Mesendoderm (in vitro differentiated cells): ENCODE data around the gene FAM53B.
A peak's percentile ranks its signal among the peaks of the same experiment; 100 is the strongest.
"Not testable (repeated sequence)": the region's sequence is repeated elsewhere in the genome, so short reads cannot be mapped to it uniquely, and the experiment has no call there.

ENCODE experiments used
- DNase-seq: peaks from one replicate; pipeline ENCODE4 v3.0.0; 2013
- H2AK5ac ChIP-seq: 2 replicates; pipeline ENCODE4 v1.6.1; 2013; ENCODE audit warnings: low read length, inconsistent platforms
- H2BK120ac ChIP-seq: 2 replicates; pipeline ENCODE4 v1.6.1; 2013; ENCODE audit warnings: low read depth, mild to moderate bottlenecking, low read length, moderate library complexity, mixed read lengths
- H2BK15ac ChIP-seq: replicated peaks from 2 replicates; pipeline ENCODE4 v1.6.1; 2013; ENCODE audit warnings: low read depth, mild to moderate bottlenecking, moderate library complexity
- H2BK5ac ChIP-seq: 2 replicates; pipeline ENCODE4 v1.6.1; 2013; ENCODE audit warnings: low read length, inconsistent platforms
- H3K18ac ChIP-seq: 2 replicates; pipeline ENCODE4 v1.6.1; 2013; ENCODE audit warnings: mild to moderate bottlenecking, low read length, mixed read lengths
- H3K23ac ChIP-seq: one replicate; pipeline ENCODE4 v1.6.1; 2013; ENCODE audit warnings: low read length
- H3K27ac ChIP-seq: 2 replicates; pipeline ENCODE4 v1.5.1; 2013; ENCODE audit warnings: low read depth, mild to moderate bottlenecking, inconsistent platforms, low read length, moderate library complexity
- H3K27me3 ChIP-seq: 2 replicates; pipeline ENCODE4 v1.6.1; 2013; ENCODE audit warnings: low read length, control low read depth, mild to moderate bottlenecking, inconsistent platforms; ENCODE audit not compliant: insufficient read depth, poor library complexity
- H3K36me3 ChIP-seq: 2 replicates; pipeline ENCODE4 v1.6.1; 2013; ENCODE audit warnings: low read length, inconsistent platforms; ENCODE audit not compliant: control insufficient read depth, insufficient read depth
- H3K4ac ChIP-seq: one replicate; pipeline ENCODE4 v1.6.1; 2013; ENCODE audit warnings: low read depth, mild to moderate bottlenecking, low read length, moderate library complexity
- H3K4me1 ChIP-seq: 2 replicates; pipeline ENCODE4 v1.6.1; 2013; ENCODE audit warnings: low read depth, low read length, inconsistent platforms; ENCODE audit not compliant: control insufficient read depth
- H3K4me2 ChIP-seq: 2 replicates; pipeline ENCODE4 v1.6.1; 2013; ENCODE audit warnings: low read length
- H3K4me3 ChIP-seq: 2 replicates; pipeline ENCODE4 v1.5.1; 2013; ENCODE audit warnings: mild to moderate bottlenecking, low read length
- H3K56ac ChIP-seq: one replicate; pipeline ENCODE4 v1.6.1; 2013; ENCODE audit warnings: low read length
- H3K79me1 ChIP-seq: 2 replicates; pipeline ENCODE4 v1.6.1; 2013; ENCODE audit warnings: low read length, inconsistent platforms
- H3K79me2 ChIP-seq: 2 replicates; pipeline ENCODE4 v1.6.1; 2013; ENCODE audit warnings: mild to moderate bottlenecking, low read length; ENCODE audit not compliant: control insufficient read depth, insufficient read depth
- H3K9ac ChIP-seq: 2 replicates; pipeline ENCODE4 v1.6.1; 2013; ENCODE audit warnings: low read length, inconsistent platforms
- H4K5ac ChIP-seq: one replicate; pipeline ENCODE4 v1.6.1; 2013; ENCODE audit warnings: low read length
- H4K8ac ChIP-seq: one replicate; pipeline ENCODE4 v1.6.1; 2013; ENCODE audit warnings: low read depth, mild to moderate bottlenecking, control low read depth, low read length, moderate library complexity
- WGBS: extraction: QIAGEN DNeasy Blood & Tissue Kit; methylation state at CpG from one replicate; pipeline ENCODE4 v1.1.7; 2013; ENCODE audit warnings: low lambda C conversion rate, missing lambda C conversion rate; ENCODE audit not compliant: insufficient coverage; ENCODE audit errors: extremely low coverage; 5-methylcytosine and 5-hydroxymethylcytosine counted together

The FAM53B gene

DNA sequence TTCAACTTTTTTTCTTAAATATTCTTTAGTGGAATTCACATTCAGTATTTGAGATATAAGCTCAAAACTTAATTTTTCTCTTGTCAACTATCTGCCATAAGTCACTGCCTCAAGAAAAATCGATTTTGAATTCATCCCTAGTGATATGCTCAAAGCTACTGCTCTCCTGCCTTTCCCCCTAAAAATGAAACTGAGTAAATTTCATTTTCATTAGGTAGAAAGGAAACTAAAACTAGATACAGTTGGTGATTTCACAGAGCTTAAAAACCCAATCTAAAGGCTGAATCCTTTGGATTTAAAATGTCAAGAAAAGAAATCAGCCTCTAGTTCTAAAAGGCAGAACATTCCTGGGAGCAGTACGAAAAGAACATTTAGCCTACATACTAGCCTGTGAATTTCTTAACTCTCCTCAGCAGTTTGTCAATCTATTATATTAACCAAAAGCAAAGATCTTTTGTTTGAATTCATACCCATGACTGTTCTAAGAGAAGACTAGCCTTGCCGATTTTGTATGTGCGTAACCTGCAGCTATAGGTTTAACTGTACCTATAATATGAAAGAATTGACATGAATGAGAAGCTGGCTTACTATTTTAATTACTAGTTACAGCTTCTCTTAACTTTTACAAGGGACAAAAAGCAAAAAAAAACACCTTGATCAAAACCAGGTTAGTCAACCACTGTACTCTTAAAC lies 4.9 kb upstream of the FAM53B start:
- WGBS: no CpG with 5 or more reads among the region's 4 CpGs

DNA sequence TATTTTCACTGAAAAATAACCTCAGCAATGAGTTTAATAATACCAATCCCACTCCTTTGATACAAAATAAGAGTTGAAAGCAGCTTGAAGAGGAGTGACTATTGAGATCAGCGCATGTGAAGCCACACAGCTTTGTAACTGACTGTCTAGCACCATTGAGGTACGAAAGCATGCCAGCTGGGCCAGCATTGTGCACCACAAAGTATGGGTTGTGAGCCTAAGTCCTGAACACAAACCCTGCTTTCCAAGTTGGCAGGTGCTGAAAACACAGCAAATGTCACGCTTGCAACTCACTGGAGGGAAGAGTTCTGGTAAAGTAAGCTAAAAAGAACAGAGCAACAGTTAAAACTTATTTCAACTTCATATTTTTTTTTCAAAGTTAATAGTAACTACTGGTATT lies 4.0 kb upstream of the FAM53B start:
- H2BK5ac ChIP-seq: no peak overlapping the region
- H3K27me3 ChIP-seq: no peaks in the 10 kb centered on the region
- H3K4ac ChIP-seq: no peak overlapping the region
- H2BK15ac ChIP-seq: no peak overlapping the region
- H3K4me3 ChIP-seq: no peak overlapping the region
- H3K4me2 ChIP-seq: no peak overlapping the region
- no peaks in the 10 kb centered on the region for H3K79me2 ChIP-seq
- WGBS: no CpG with 5 or more reads among the region's 3 CpGs
- H3K9ac ChIP-seq: no peak overlapping the region
- H3K56ac ChIP-seq: no peak overlapping the region
- H3K23ac ChIP-seq: no peak overlapping the region
- no peak for DNase-seq
- H3K18ac ChIP-seq: no peak overlapping the region
- no peak overlapping the region for H4K5ac ChIP-seq
- peaks cover 2% of the 10 kb centered on the region for H3K36me3 ChIP-seq
- no peak overlapping the region for H2BK120ac ChIP-seq
- no peaks in the 10 kb centered on the region for H3K79me1 ChIP-seq
- H2AK5ac ChIP-seq: no peak overlapping the region
- no peaks in the 10 kb centered on the region for H3K4me1 ChIP-seq
- no peak overlapping the region for H3K27ac ChIP-seq
- H4K8ac ChIP-seq: no peak overlapping the region

More for the DNA sequence above, 4.9 kb upstream of the FAM53B start:
- Histone ChIP-seq H2AK5ac (no peak overlapping the region), H4K5ac (no peak overlapping the region), H3K4me2 (no peak overlapping the region), H3K79me2 (no peaks in the 10 kb centered on the region), H3K4me1 (no peaks in the 10 kb centered on the region), H3K36me3 (peaks cover 2% of the 10 kb centered on the region), H3K4ac (no peak overlapping the region), H2BK5ac (no peak overlapping the region), H2BK15ac (no peak overlapping the region), H3K56ac (no peak overlapping the region), H3K4me3 (no peak overlapping the region), H2BK120ac (no peak overlapping the region), H3K9ac (no peak overlapping the region), H4K8ac (no peak overlapping the region), H3K79me1 (no peaks in the 10 kb centered on the region), H3K27me3 (no peaks in the 10 kb centered on the region), H3K27ac (no peak overlapping the region), H3K18ac (no peak overlapping the region), H3K23ac (no peak overlapping the region)
- no peak for DNase-seq

GRCh38 chr10:124747745-124748144 lies 3.6 kb upstream of the FAM53B start:
- H3K4ac ChIP-seq: no peak overlapping the region
- H2AK5ac ChIP-seq: no peak overlapping the region
- H2BK5ac ChIP-seq: no peak overlapping the region
- no CpG with 5 or more reads among the region's 1 CpG for WGBS
- H3K4me2 ChIP-seq: no peak overlapping the region
- H3K56ac ChIP-seq: no peak overlapping the region
- H3K79me2 ChIP-seq: no peaks in the 10 kb centered on the region
- H4K5ac ChIP-seq: no peak overlapping the region
- H3K79me1 ChIP-seq: no peaks in the 10 kb centered on the region
- no peak overlapping the region for H3K27ac ChIP-seq
- H3K36me3 ChIP-seq: peaks cover 2% of the 10 kb centered on the region
- no peak for DNase-seq
- no peak overlapping the region for H3K4me3 ChIP-seq
- no peak overlapping the region for H4K8ac ChIP-seq
- no peak overlapping the region for H2BK15ac ChIP-seq
- no peaks in the 10 kb centered on the region for H3K4me1 ChIP-seq
- no peak overlapping the region for H3K23ac ChIP-seq
- no peak overlapping the region for H3K18ac ChIP-seq
- H2BK120ac ChIP-seq: no peak overlapping the region
- H3K9ac ChIP-seq: no peak overlapping the region
- no peaks in the 10 kb centered on the region for H3K27me3 ChIP-seq

- no peaks in the 10 kb centered on the region for H3K27me3 ChIP-seq
- H3K4me3 ChIP-seq: no peak overlapping the region
- peaks cover 2% of the 10 kb centered on the region for H3K36me3 ChIP-seq
- H2AK5ac ChIP-seq: no peak overlapping the region
- H2BK15ac ChIP-seq: no peak overlapping the region
- H2BK5ac ChIP-seq: no peak overlapping the region
- WGBS: no CpG with 5 or more reads among the region's 2 CpGs
- DNase-seq: no peak
- peaks cover 5% of the 10 kb centered on the region for H3K4me1 ChIP-seq
- H2BK120ac ChIP-seq: no peak overlapping the region
- no peak overlapping the region for H4K8ac ChIP-seq
- H3K23ac ChIP-seq: no peak overlapping the region
- no peak overlapping the region for H3K9ac ChIP-seq
- no peak overlapping the region for H3K4me2 ChIP-seq
- H3K18ac ChIP-seq: no peak overlapping the region
- H3K4ac ChIP-seq: no peak overlapping the region
- no peaks in the 10 kb centered on the region for H3K79me2 ChIP-seq
- H3K27ac ChIP-seq: no peak overlapping the region
- H4K5ac ChIP-seq: no peak overlapping the region
- no peaks in the 10 kb centered on the region for H3K79me1 ChIP-seq
- H3K56ac ChIP-seq: no peak overlapping the region
These were observed 2.8 kb upstream of the FAM53B start for GRCh38 chr10:124746992-124747391.

- not testable (repeated sequence) for H4K8ac ChIP-seq, H3K79me2 ChIP-seq, DNase-seq, H3K27ac ChIP-seq, H3K4ac ChIP-seq, H3K9ac ChIP-seq, H3K23ac ChIP-seq, H2BK5ac ChIP-seq, H3K4me2 ChIP-seq, H3K4me3 ChIP-seq, H3K4me1 ChIP-seq, H2BK15ac ChIP-seq, H2AK5ac ChIP-seq, H3K36me3 ChIP-seq, H3K79me1 ChIP-seq, H4K5ac ChIP-seq, H3K56ac ChIP-seq, H2BK120ac ChIP-seq, H3K18ac ChIP-seq, H3K27me3 ChIP-seq
- WGBS: 100% methylated on average over 1 of the region's 8 CpGs
These were observed 2.3 kb upstream of the FAM53B start for GRCh38 chr10:124746447-124746846.

- H3K79me1 ChIP-seq: no peaks in the 10 kb centered on the region
- H3K4ac ChIP-seq: no peak overlapping the region
- H2AK5ac ChIP-seq: no peak overlapping the region
- H2BK120ac ChIP-seq: no peak overlapping the region
- peaks cover 7% of the 10 kb centered on the region for H3K4me1 ChIP-seq
- no CpG with 5 or more reads among the region's 3 CpGs for WGBS
- H3K56ac ChIP-seq: no peak overlapping the region
- H3K4me2 ChIP-seq: no peak overlapping the region
- no peak overlapping the region for H4K5ac ChIP-seq
- H3K18ac ChIP-seq: no peak overlapping the region
- H3K36me3 ChIP-seq: peaks cover 2% of the 10 kb centered on the region
- H2BK5ac ChIP-seq: no peak overlapping the region
- no peak overlapping the region for H3K27ac ChIP-seq
- DNase-seq: peak; percentile 71
- no peaks in the 10 kb centered on the region for H3K79me2 ChIP-seq
- no peaks in the 10 kb centered on the region for H3K27me3 ChIP-seq
- H2BK15ac ChIP-seq: no peak overlapping the region
- H3K4me3 ChIP-seq: no peak overlapping the region
- no peak overlapping the region for H3K9ac ChIP-seq
- no peak overlapping the region for H3K23ac ChIP-seq
- H4K8ac ChIP-seq: no peak overlapping the region
These were observed 1.5 kb upstream of the FAM53B start for GRCh38 chr10:124745673-124746072.
